Astrocyte of the cerebellum (primary cell): ENCODE measurements around the gene ARID1B.

Source experiments
- DNase-seq: peaks from one replicate; pipeline ENCODE4 v3.0.0-alpha.2; 2011; ENCODE audit warnings: low read depth
- H3K4me3 ChIP-seq: 2 replicates; pipeline ENCODE4 v1.5.1; 2011; ENCODE audit warnings: mild to moderate bottlenecking, low read depth, low read length, moderate library complexity
- CTCF ChIP-seq: IDR thresholded peaks from 2 replicates; pipeline ENCODE4 v1.5.1; 2012; ENCODE audit warnings: low read length, low read depth, moderate library complexity, mild to moderate bottlenecking; ENCODE audit errors: missing control alignments
- in situ Hi-C: cut with HindIII; loops from 2 replicates; pipeline ENCODE4 v1.10.0; 2017; ENCODE audit warnings: low sequenced_read_pairs

The ARID1B gene

GRCh38 chr6:156840606-156841005 lies 63.4 kb downstream of the ARID1B start:
- no peak for DNase-seq
- in situ Hi-C loops: no loop called here
- TF ChIP-seq CTCF: no peak
- no peak overlapping the region for H3K4me3 ChIP-seq

GRCh38 chr6:156841508-156841907 lies 64.3 kb downstream of the ARID1B start:
- no peak for TF ChIP-seq CTCF

GRCh38 chr6:156842598-156843250 lies 65.5 kb downstream of the ARID1B start:
- H3K4me3 ChIP-seq: no peak overlapping the region
- in situ Hi-C loops: no loop called here
- no peak for TF ChIP-seq CTCF
- no peak for DNase-seq

More at GRCh38 chr6:156841508-156841907, 64.3 kb downstream of the ARID1B start:
- in situ Hi-C loops: no loop called here
- no peak for DNase-seq
- no peak overlapping the region for H3K4me3 ChIP-seq

- DNase-seq: no peak
- in situ Hi-C loops: no loop called here
- no peak overlapping the region for H3K4me3 ChIP-seq
- no peak for TF ChIP-seq CTCF
These were observed 66.9 kb downstream of the ARID1B start for GRCh38 chr6:156844089-156844488.

- TF ChIP-seq CTCF: no peak
- no peak for DNase-seq
- in situ Hi-C loops: no loop called here
- no peak overlapping the region for H3K4me3 ChIP-seq
These were observed 68.4 kb downstream of the ARID1B start for GRCh38 chr6:156845454-156846155.

- in situ Hi-C loops: no loop called here
- TF ChIP-seq CTCF: no peak
- H3K4me3 ChIP-seq: no peak overlapping the region
- DNase-seq: no peak
These were observed 69.8 kb downstream of the ARID1B start for GRCh38 chr6:156846845-156847599.
